H9 (cell line): ENCODE measurements around the gene SUPT3H. TPM values are rescaled to one million over a fixed set of nuclear protein-coding genes. Genes with fewer than 3 reads are reported as not detected.

Experiments
- DNase-seq: peaks from one replicate; pipeline ENCODE4 v3.0.0-alpha.2; 2017
- H2AFZ ChIP-seq: one replicate; pipeline ENCODE4 v1.6.1; 2013; ENCODE audit warnings: mild to moderate bottlenecking, low read length, control low read depth, moderate library complexity
- H2AK5ac ChIP-seq: 2 replicates; pipeline ENCODE4 v1.6.1; 2013; ENCODE audit warnings: low read length, control low read depth, mixed read lengths; ENCODE audit not compliant: insufficient read length
- H2BK120ac ChIP-seq: one replicate; pipeline ENCODE4 v1.6.1; 2013; ENCODE audit warnings: low read depth, mild to moderate bottlenecking, low read length, control low read depth, inconsistent platforms; ENCODE audit not compliant: poor library complexity, severe bottlenecking
- H2BK12ac ChIP-seq: 2 replicates; pipeline ENCODE4 v1.6.1; 2013; ENCODE audit warnings: low read length, control low read depth, mixed read lengths, low read depth; ENCODE audit not compliant: insufficient read length
- H2BK15ac ChIP-seq: 2 replicates; pipeline ENCODE4 v1.6.1; 2013; ENCODE audit warnings: low read depth, low read length, control low read depth
- H2BK20ac ChIP-seq: one replicate; pipeline ENCODE4 v1.6.1; 2013; ENCODE audit warnings: low read depth, mild to moderate bottlenecking, low read length, control low read depth, inconsistent platforms; ENCODE audit not compliant: poor library complexity, severe bottlenecking
- H2BK5ac ChIP-seq: 2 replicates; pipeline ENCODE4 v1.6.1; 2013; ENCODE audit warnings: low read length, control low read depth, mixed read lengths; ENCODE audit not compliant: insufficient read length
- H3K14ac ChIP-seq: 2 replicates; pipeline ENCODE4 v1.6.1; 2013; ENCODE audit warnings: low read length, control low read depth; ENCODE audit not compliant: insufficient read depth
- H3K18ac ChIP-seq: 2 replicates; pipeline ENCODE4 v1.6.1; 2013; ENCODE audit warnings: low read depth, mild to moderate bottlenecking, mixed read lengths, low read length, control low read depth; ENCODE audit not compliant: insufficient read length
- H3K23ac ChIP-seq: 2 replicates; pipeline ENCODE4 v1.6.1; 2013; ENCODE audit warnings: low read length, control low read depth, mixed read lengths, low read depth; ENCODE audit not compliant: insufficient read length
- H3K23me2 ChIP-seq: 2 replicates; pipeline ENCODE4 v1.6.1; 2013; ENCODE audit warnings: low read depth, mild to moderate bottlenecking, mixed read lengths, low read length, control low read depth; ENCODE audit not compliant: insufficient read length, poor library complexity, severe bottlenecking
- H3K27ac ChIP-seq: 2 replicates; pipeline ENCODE4 v1.5.1; 2013; ENCODE audit warnings: low read length, control low read depth, mixed read lengths, low read depth; ENCODE audit not compliant: insufficient read length
- H3K27me3 ChIP-seq: 2 replicates; pipeline ENCODE4 v1.6.1; 2013; ENCODE audit warnings: low read length, control low read depth, inconsistent platforms; ENCODE audit not compliant: insufficient read depth
- H3K4ac ChIP-seq: 2 replicates; pipeline ENCODE4 v1.6.1; 2013; ENCODE audit warnings: low read depth, mild to moderate bottlenecking, control low read depth, inconsistent platforms, low read length, moderate library complexity
- H3K4me1 ChIP-seq: 2 replicates; pipeline ENCODE4 v1.6.1; 2013; ENCODE audit warnings: low read length, control low read depth, inconsistent platforms; ENCODE audit not compliant: insufficient read depth
- H3K4me2 ChIP-seq: 2 replicates; pipeline ENCODE4 v1.6.1; 2013; ENCODE audit warnings: low read length, control low read depth, mixed read lengths; ENCODE audit not compliant: insufficient read length, insufficient read depth
- H3K56ac ChIP-seq: 2 replicates; pipeline ENCODE4 v1.6.1; 2013; ENCODE audit warnings: low read depth, mild to moderate bottlenecking, mixed read lengths, low read length, control low read depth; ENCODE audit not compliant: insufficient read length
- H3K79me1 ChIP-seq: 2 replicates; pipeline ENCODE4 v1.6.1; 2013; ENCODE audit warnings: low read depth, mild to moderate bottlenecking, moderate library complexity, low read length, control low read depth, inconsistent platforms; ENCODE audit not compliant: insufficient read depth, poor library complexity, severe bottlenecking
- H3K79me2 ChIP-seq: 2 replicates; pipeline ENCODE4 v1.6.1; 2013; ENCODE audit warnings: low read length, control low read depth, inconsistent platforms; ENCODE audit not compliant: insufficient read depth
- H3K9ac ChIP-seq: 2 replicates; pipeline ENCODE4 v1.6.1; 2013; ENCODE audit warnings: low read length, control low read depth, mixed read lengths; ENCODE audit not compliant: insufficient read length; ENCODE audit errors: extremely low read depth
- H3K9me3 ChIP-seq: one replicate; pipeline ENCODE4 v1.6.1; 2013; ENCODE audit warnings: low read depth, low read length, inconsistent platforms; ENCODE audit not compliant: control insufficient read depth
- H3T11ph ChIP-seq: one replicate; pipeline ENCODE4 v1.6.1; 2013; ENCODE audit warnings: mild to moderate bottlenecking, low read length, control low read depth, inconsistent platforms
- H4K20me1 ChIP-seq: one replicate; pipeline ENCODE4 v1.6.1; 2013; ENCODE audit not compliant: control insufficient read depth, insufficient read length, insufficient read depth
- H4K5ac ChIP-seq: 2 replicates; pipeline ENCODE4 v1.6.1; 2013; ENCODE audit warnings: low read depth, mild to moderate bottlenecking, mixed read lengths, low read length, control low read depth; ENCODE audit not compliant: insufficient read length
- H4K8ac ChIP-seq: replicated peaks from 2 replicates; pipeline ENCODE4 v1.6.1; 2013; ENCODE audit warnings: low read length, control low read depth, mixed read lengths, low read depth; ENCODE audit not compliant: insufficient read length
- H4K91ac ChIP-seq: 2 replicates; pipeline ENCODE4 v1.6.1; 2013; ENCODE audit warnings: low read depth, mild to moderate bottlenecking, moderate library complexity, mixed read lengths, low read length, control low read depth; ENCODE audit not compliant: insufficient read length
- H3K27ac Mint-ChIP-seq, 3 experiments: 2 replicates in 2 of 3; 3 replicates in 1 of 3; pipeline ENCODE4 v1.8.0; 2020 to 2021; ENCODE audit warnings: mixed read lengths in 3 of 3, mild to moderate bottlenecking in 1 of 3, moderate library complexity in 1 of 3
- H3K27me3 Mint-ChIP-seq: 2 replicates; pipeline ENCODE4 v1.8.0; 2021; ENCODE audit warnings: low read depth, mild to moderate bottlenecking, moderate library complexity, mixed read lengths
- H3K36me3 Mint-ChIP-seq, 3 experiments: 2 replicates in 2 of 3; 3 replicates in 1 of 3; pipeline ENCODE4 v1.8.0; 2020 to 2021; ENCODE audit warnings: low read depth in 3 of 3, mixed read lengths in 3 of 3; ENCODE audit not compliant: insufficient read depth in 1 of 3
- H3K4me1 Mint-ChIP-seq, 2 experiments: 2 replicates each; pipeline ENCODE4 v1.8.0; 2020; ENCODE audit warnings: mixed read lengths in 2 of 2
- H3K4me3 Mint-ChIP-seq, 2 experiments: 2 replicates in 1 of 2; 3 replicates in 1 of 2; pipeline ENCODE4 v1.8.0; 2020 to 2021; ENCODE audit warnings: mild to moderate bottlenecking in 2 of 2, mixed read lengths in 2 of 2, moderate library complexity in 1 of 2
- H3K9me3 Mint-ChIP-seq, 2 experiments: 2 replicates in 1 of 2; 3 replicates in 1 of 2; pipeline ENCODE4 v1.8.0; 2020; ENCODE audit warnings: mild to moderate bottlenecking in 2 of 2, mixed read lengths in 2 of 2, moderate library complexity in 1 of 2
- CTCF ChIP-seq: fragments of 200-600 bp; sonication (generic); conservative IDR thresholded peaks from 3 replicates; pipeline ENCODE4 v1.8.0; 2021; ENCODE audit warnings: antibody characterized with exemption, mild to moderate bottlenecking
- WGBS: extraction: QIAGEN DNeasy Blood & Tissue Kit; methylation state at CpG from one replicate; pipeline ENCODE4 v1.1.7; 2013; ENCODE audit warnings: missing lambda C conversion rate, low lambda C conversion rate, mixed read lengths; ENCODE audit not compliant: insufficient read length; ENCODE audit errors: extremely low coverage; 5-methylcytosine and 5-hydroxymethylcytosine counted together
- total RNA-seq: library from RNA; stranded (reverse); gene quantifications from 2 replicates; pipeline ENCODE4 v1.2.1, GENCODE V29; 2021

Gene SUPT3H
- total RNA-seq, 1 experiment from 2014 or later, result 22.5 TPM

- Mint-ChIP-seq H3K4me3 (no peak overlapping the region), H3K4me1 (peaks cover 15 to 16% of the 10 kb centered on the region in 2 experiments), H3K36me3 (no peaks in the 10 kb centered on the region; a peak in 1 of 7 replicates), H3K27me3 (no peaks in the 10 kb centered on the region), H3K9me3 (no peaks in the 10 kb centered on the region), H3K27ac (0 out of 7 replicates have a peak overlapping the region, but pooled peaks of 1 of the 3 experiments have one; percentile 32)
- Histone ChIP-seq H2AFZ (no peak overlapping the region), H3K14ac (no peak overlapping the region), H3K4me1 (no peaks in the 10 kb centered on the region; the same call in 1 of the 2 replicates), H4K91ac (no peak overlapping the region), H3T11ph (no peak overlapping the region), H3K27me3 (no peaks in the 10 kb centered on the region), H4K5ac (no peak overlapping the region), H4K20me1 (no peaks in the 10 kb centered on the region), H3K9me3 (no peaks in the 10 kb centered on the region), H3K23ac (no peak overlapping the region), H3K4ac (no peak overlapping the region), H3K27ac (no peak overlapping the region), H2BK15ac (no peak overlapping the region), H3K23me2 (no peaks in the 10 kb centered on the region), H2BK20ac (no peak overlapping the region), H2BK120ac (no peak overlapping the region), H2BK5ac (no peak overlapping the region), H3K79me1 (no peaks in the 10 kb centered on the region), H3K18ac (no peak overlapping the region), H3K9ac (no peak overlapping the region), H3K4me2 (no peak overlapping the region), H2BK12ac (no peak overlapping the region), H4K8ac (no peak overlapping the region), H3K56ac (no peak overlapping the region), H2AK5ac (no peak overlapping the region), H3K79me2 (no peaks in the 10 kb centered on the region)
- no peak for DNase-seq
- no peak for TF ChIP-seq CTCF
- WGBS, result no CpG with 5 or more reads among the region's 1 CpG
These were observed 332.5 kb downstream of the SUPT3H start for GRCh38 chr6:45045253-45045601.
